Measurements from ENCODE around the gene CCDC91.

CCDC91 gene

GRCh38 chr12:28500373-28501024, 310.2 kb downstream of the CCDC91 start:
- TF ChIP-seq ZNF10 (tag by site-specific recombination; IDR thresholded peaks at IDR 0.05), result no peak
- no peak for TF ChIP-seq ZNF561 (tag by site-specific recombination; IDR thresholded peaks at IDR 0.05; ENCODE audit: borderline replicate concordance)
- TF ChIP-seq SALL2 (tag by site-specific recombination; IDR thresholded peaks at IDR 0.05; ENCODE audit: borderline replicate concordance), result no peak
- no peak for TF ChIP-seq ZNF37A (tag by site-specific recombination; IDR thresholded peaks at IDR 0.05)
- TF ChIP-seq PATZ1 (tag by site-specific recombination; IDR thresholded peaks at IDR 0.05), result no peak
- TF ChIP-seq ZNF571 (tag by site-specific recombination; IDR thresholded peaks at IDR 0.05), result no peak
- no peak for TF ChIP-seq ZNF624 (tag by site-specific recombination; IDR thresholded peaks at IDR 0.05)
- TF ChIP-seq, protein P1, sequence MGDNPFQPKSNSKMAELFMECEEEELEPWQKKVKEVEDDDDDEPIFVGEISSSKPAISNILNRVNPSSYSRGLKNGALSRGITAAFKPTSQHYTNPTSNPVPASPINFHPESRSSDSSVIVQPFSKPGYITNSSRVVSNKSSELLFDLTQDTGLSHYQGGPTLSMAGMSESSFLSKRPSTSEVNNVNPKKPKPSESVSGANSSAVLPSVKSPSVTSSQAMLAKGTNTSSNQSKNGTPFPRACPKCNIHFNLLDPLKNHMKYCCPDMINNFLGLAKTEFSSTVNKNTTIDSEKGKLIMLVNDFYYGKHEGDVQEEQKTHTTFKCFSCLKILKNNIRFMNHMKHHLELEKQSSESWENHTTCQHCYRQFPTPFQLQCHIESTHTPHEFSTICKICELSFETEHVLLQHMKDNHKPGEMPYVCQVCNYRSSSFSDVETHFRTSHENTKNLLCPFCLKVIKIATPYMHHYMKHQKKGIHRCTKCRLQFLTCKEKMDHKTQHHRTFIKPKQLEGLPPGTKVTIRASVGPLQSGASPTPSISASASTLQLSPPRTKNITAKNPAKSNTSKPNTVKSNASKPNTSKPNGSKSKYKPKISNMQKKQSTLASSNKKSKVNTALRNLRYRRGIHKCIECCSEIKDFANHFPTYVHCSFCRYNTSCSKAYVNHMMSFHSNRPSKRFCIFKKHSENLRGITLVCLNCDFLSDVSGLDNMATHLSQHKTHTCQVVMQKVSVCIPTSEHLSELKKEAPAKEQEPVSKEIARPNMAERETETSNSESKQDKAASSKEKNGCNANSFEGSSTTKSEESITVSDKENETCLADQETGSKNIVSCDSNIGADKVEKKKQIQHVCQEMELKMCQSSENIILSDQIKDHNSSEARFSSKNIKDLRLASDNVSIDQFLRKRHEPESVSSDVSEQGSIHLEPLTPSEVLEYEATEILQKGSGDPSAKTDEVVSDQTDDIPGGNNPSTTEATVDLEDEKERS (tag by site-specific recombination; IDR thresholded peaks at IDR 0.05), result no peak
- H3K9me3 ChIP-seq (ENCODE audit: control insufficient read depth, insufficient read depth, low read depth, low read length), result no peaks in the 10 kb centered on the region
- H3K27ac ChIP-seq (ENCODE audit: extremely low read depth, low read depth, low read length), result no peak overlapping the region
- H3K36me3 ChIP-seq (ENCODE audit: control insufficient read depth in 2 of 2, insufficient read depth in 1 of 2, low read length in 2 of 2), result no peaks in the 10 kb centered on the region
- POLR2A ChIA-PET, result no interaction called here
- CTCF ChIA-PET, result no interaction called here
- no peaks in the 10 kb centered on the region for H3K4me1 ChIP-seq (ENCODE audit: control insufficient read depth, insufficient read depth, low read length)
- H3K4me3 ChIP-seq (ENCODE audit: low read depth, low read length), result no peak overlapping the region

GRCh38 chr12:28506271-28506670, 316.0 kb downstream of the CCDC91 start:
- Histone ChIP-seq H3K36me3 (ENCODE audit: control insufficient read depth in 2 of 2, insufficient read depth in 1 of 2, low read length in 2 of 2) (no peaks in the 10 kb centered on the region), H3K4me3 (ENCODE audit: low read depth, low read length) (no peak overlapping the region), H3K9me3 (ENCODE audit: control insufficient read depth, insufficient read depth, low read depth, low read length) (no peaks in the 10 kb centered on the region), H3K4me1 (ENCODE audit: control insufficient read depth, insufficient read depth, low read length) (no peaks in the 10 kb centered on the region), H3K27ac (ENCODE audit: extremely low read depth, low read depth, low read length) (no peak overlapping the region)
- TF ChIP-seq OVOL3 (tag by site-specific recombination; IDR thresholded peaks at IDR 0.05) (no peak), ZNF10 (tag by site-specific recombination; IDR thresholded peaks at IDR 0.05) (no peak), GLIS2 (tag by site-specific recombination; IDR thresholded peaks at IDR 0.05) (no peak), ZNF37A (tag by site-specific recombination; IDR thresholded peaks at IDR 0.05) (no peak), KLF7 (tag by site-specific recombination; IDR thresholded peaks at IDR 0.05; ENCODE audit: borderline replicate concordance) (no peak)
- TF ChIP-seq, protein P2, sequence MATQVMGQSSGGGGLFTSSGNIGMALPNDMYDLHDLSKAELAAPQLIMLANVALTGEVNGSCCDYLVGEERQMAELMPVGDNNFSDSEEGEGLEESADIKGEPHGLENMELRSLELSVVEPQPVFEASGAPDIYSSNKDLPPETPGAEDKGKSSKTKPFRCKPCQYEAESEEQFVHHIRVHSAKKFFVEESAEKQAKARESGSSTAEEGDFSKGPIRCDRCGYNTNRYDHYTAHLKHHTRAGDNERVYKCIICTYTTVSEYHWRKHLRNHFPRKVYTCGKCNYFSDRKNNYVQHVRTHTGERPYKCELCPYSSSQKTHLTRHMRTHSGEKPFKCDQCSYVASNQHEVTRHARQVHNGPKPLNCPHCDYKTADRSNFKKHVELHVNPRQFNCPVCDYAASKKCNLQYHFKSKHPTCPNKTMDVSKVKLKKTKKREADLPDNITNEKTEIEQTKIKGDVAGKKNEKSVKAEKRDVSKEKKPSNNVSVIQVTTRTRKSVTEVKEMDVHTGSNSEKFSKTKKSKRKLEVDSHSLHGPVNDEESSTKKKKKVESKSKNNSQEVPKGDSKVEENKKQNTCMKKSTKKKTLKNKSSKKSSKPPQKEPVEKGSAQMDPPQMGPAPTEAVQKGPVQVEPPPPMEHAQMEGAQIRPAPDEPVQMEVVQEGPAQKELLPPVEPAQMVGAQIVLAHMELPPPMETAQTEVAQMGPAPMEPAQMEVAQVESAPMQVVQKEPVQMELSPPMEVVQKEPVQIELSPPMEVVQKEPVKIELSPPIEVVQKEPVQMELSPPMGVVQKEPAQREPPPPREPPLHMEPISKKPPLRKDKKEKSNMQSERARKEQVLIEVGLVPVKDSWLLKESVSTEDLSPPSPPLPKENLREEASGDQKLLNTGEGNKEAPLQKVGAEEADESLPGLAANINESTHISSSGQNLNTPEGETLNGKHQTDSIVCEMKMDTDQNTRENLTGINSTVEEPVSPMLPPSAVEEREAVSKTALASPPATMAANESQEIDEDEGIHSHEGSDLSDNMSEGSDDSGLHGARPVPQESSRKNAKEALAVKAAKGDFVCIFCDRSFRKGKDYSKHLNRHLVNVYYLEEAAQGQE (tag by site-specific recombination; IDR thresholded peaks at IDR 0.05), result no peak
- CTCF ChIA-PET, result interaction anchor here (0.6 kb wide), 1 partner anchor 103 kb away, joined by 3 read pairs; no protein-coding TSS in a partner anchor
- POLR2A ChIA-PET, result no interaction called here

Measured in HEK293 (cell line).